Fibroblast of pulmonary artery (primary cell): ENCODE results near the gene C3orf80.
A peak's percentile ranks its signal among the peaks of the same experiment; 100 is the strongest.
"Not testable (repeated sequence)": the region's sequence is repeated elsewhere in the genome, so short reads cannot be mapped to it uniquely, and the experiment has no call there.

Experiments
- DNase-seq: peaks from one replicate; pipeline ENCODE4 v3.0.0-alpha.2; 2010; ENCODE audit warnings: low read depth
- H3K4me3 ChIP-seq: replicated peaks from 2 replicates; pipeline ENCODE4 v1.5.1; 2011; ENCODE audit warnings: low read depth, mild to moderate bottlenecking, control low read depth, low read length, moderate library complexity
- CTCF ChIP-seq: IDR thresholded peaks from 2 replicates; pipeline ENCODE4 v1.5.1; 2011; ENCODE audit warnings: mild to moderate bottlenecking, control low read depth, low read length, inconsistent platforms; ENCODE audit errors: missing control alignments

The C3orf80 gene

GRCh38 chr3:160225176-160226025, at the start of gene C3orf80:
C3orf80 (plus strand) TSS chr3:160225422; CDS start chr3:160225636, 214 bp downstream.
- DNase-seq = peak; percentile 36
- peak within 1 kb of the TSS; percentile 41 for H3K4me3 ChIP-seq
- no peak for TF ChIP-seq CTCF

- no peak overlapping the region for H3K4me3 ChIP-seq
- no peak for TF ChIP-seq CTCF
- no peak for DNase-seq
Measured at GRCh38 chr3:160176923-160177322, 48.3 kb upstream of the C3orf80 start.

GRCh38 chr3:160178661-160179060, 46.6 kb upstream of the C3orf80 start:
- H3K4me3 ChIP-seq, DNase-seq: not testable (repeated sequence)

- H3K4me3 ChIP-seq, DNase-seq: not testable (repeated sequence)
Measured at GRCh38 chr3:160179403-160179802, 45.8 kb upstream of the C3orf80 start.

GRCh38 chr3:160179906-160180305, 45.3 kb upstream of the C3orf80 start:
- DNase-seq = no peak
- no peak overlapping the region for H3K4me3 ChIP-seq
- no peak for TF ChIP-seq CTCF

- TF ChIP-seq CTCF = no peak
- peak; percentile 55 for DNase-seq
- peak overlapping the region; percentile 28 for H3K4me3 ChIP-seq
Measured at GRCh38 chr3:160180581-160181216, 44.5 kb upstream of the C3orf80 start.

- no peak overlapping the region for H3K4me3 ChIP-seq
- TF ChIP-seq CTCF = no peak
- peak; percentile 64 for DNase-seq
Measured at GRCh38 chr3:160183345-160184076, 41.7 kb upstream of the C3orf80 start.
